WTC11 (cell line): ENCODE measurements around the gene TLE3. TPM values are rescaled to one million over a fixed set of nuclear protein-coding genes. Genes with fewer than 3 reads are reported as not detected.

Source experiments
- ATAC-seq: fragments of 200-7000 bp; cut with Tn5 transposase; 2 replicates; pipeline ENCODE4 v1.10.0; 2021; ENCODE audit warnings: mild to moderate bottlenecking, moderate library complexity
- CTCF ChIA-PET: fragments of 300-600 bp; sonication (Branson Sonifier 250); formaldehyde crosslinking; loops from one replicate; lab custom pipeline; 2021; ENCODE audit warnings: antibody characterized with exemption; lab: Charles Lee
- POLR2A ChIA-PET: fragments of 350-600 bp; sonication (Branson Sonifier 250); formaldehyde crosslinking; loops from one replicate; lab custom pipeline; 2021; ENCODE audit warnings: antibody characterized with exemption; lab: Charles Lee
- DNase-seq: peaks from one replicate; pipeline ENCODE4 v3.0.0; 2021; ENCODE audit warnings: low spot score
- H3K27ac Mint-ChIP-seq: 2 replicates; pipeline ENCODE4 v1.8.0; 2021; ENCODE audit warnings: mixed read lengths
- H3K27me3 Mint-ChIP-seq: 2 replicates; pipeline ENCODE4 v1.8.0; 2021; ENCODE audit warnings: low read depth, mild to moderate bottlenecking, moderate library complexity, mixed read lengths
- H3K36me3 Mint-ChIP-seq: 2 replicates; pipeline ENCODE4 v1.8.0; 2021; ENCODE audit warnings: mixed read lengths
- H3K4me1 Mint-ChIP-seq: 2 replicates; pipeline ENCODE4 v1.8.0; 2022; ENCODE audit warnings: mixed read lengths
- H3K4me3 Mint-ChIP-seq: 2 replicates; pipeline ENCODE4 v1.8.0; 2021; ENCODE audit warnings: mild to moderate bottlenecking, moderate library complexity, mixed read lengths
- H3K9me3 Mint-ChIP-seq: 2 replicates; pipeline ENCODE4 v1.8.0; 2021; ENCODE audit warnings: mixed read lengths
- AR ChIP-seq: fragments of 250-450 bp; sonication (Bioruptor Pico); IDR thresholded peaks from 2 replicates; pipeline ENCODE4 v1.9.0; 2021; ENCODE audit warnings: mild to moderate bottlenecking
- ATF1 ChIP-seq: sonication (generic); formaldehyde crosslinking; IDR thresholded peaks from 2 replicates; pipeline ENCODE4 v1.8.1; 2023; ENCODE audit warnings: mild to moderate bottlenecking, moderate library complexity, missing genetic modification reagents
- ATF6 ChIP-seq: sonication (generic); formaldehyde crosslinking; IDR thresholded peaks from 2 replicates; pipeline ENCODE4 v1.8.1; 2023; ENCODE audit warnings: mild to moderate bottlenecking, missing genetic modification reagents
- CDX4 ChIP-seq: fragments of 250-450 bp; sonication (Bioruptor Pico); IDR thresholded peaks from 2 replicates; pipeline ENCODE4 v1.9.0; 2021; ENCODE audit warnings: moderate library complexity, mild to moderate bottlenecking, inconsistent platforms, borderline replicate concordance
- ELF4 ChIP-seq: sonication (generic); formaldehyde crosslinking; IDR thresholded peaks from 2 replicates; pipeline ENCODE4 v1.8.1; 2022; ENCODE audit warnings: low read depth, mild to moderate bottlenecking, moderate library complexity, missing genetic modification reagents
- ETV6 ChIP-seq: sonication (generic); formaldehyde crosslinking; IDR thresholded peaks from 2 replicates; pipeline ENCODE4 v1.8.1; 2022; ENCODE audit warnings: mild to moderate bottlenecking, missing genetic modification reagents
- FOXJ3 ChIP-seq: sonication (generic); formaldehyde crosslinking; IDR thresholded peaks from 2 replicates; pipeline ENCODE4 v1.9.0; 2021; ENCODE audit warnings: missing genetic modification reagents, mild to moderate bottlenecking, borderline replicate concordance
- GTF2I ChIP-seq: fragments of 250-450 bp; sonication (Bioruptor Pico); conservative IDR thresholded peaks from 2 replicates; pipeline ENCODE4 v1.4.0; 2021; ENCODE audit warnings: mild to moderate bottlenecking
- JAZF1 ChIP-seq: fragments of 250-450 bp; sonication (Bioruptor Pico); IDR thresholded peaks from 2 replicates; pipeline ENCODE4 v1.9.0; 2021; ENCODE audit warnings: moderate library complexity, mild to moderate bottlenecking, inconsistent platforms
- JUN ChIP-seq: sonication (generic); formaldehyde crosslinking; IDR thresholded peaks from 2 replicates; pipeline ENCODE4 v1.8.0; 2023; ENCODE audit warnings: mild to moderate bottlenecking, missing genetic modification reagents
- NFYB ChIP-seq: sonication (generic); formaldehyde crosslinking; conservative IDR thresholded peaks from 2 replicates; pipeline ENCODE4 v1.8.0; 2022; ENCODE audit warnings: low read depth, missing genetic modification reagents
- OVOL2 ChIP-seq: fragments of 250-450 bp; sonication (Bioruptor Pico); IDR thresholded peaks from 2 replicates; pipeline ENCODE4 v1.9.0; 2021; ENCODE audit warnings: mild to moderate bottlenecking, borderline replicate concordance
- RELA ChIP-seq: sonication (generic); formaldehyde crosslinking; IDR thresholded peaks from 2 replicates; pipeline ENCODE4 v1.8.1; 2022; ENCODE audit warnings: missing genetic modification reagents, mild to moderate bottlenecking, borderline replicate concordance
- SMAD4 ChIP-seq: sonication (generic); formaldehyde crosslinking; IDR thresholded peaks from 2 replicates; pipeline ENCODE4 v1.8.0; 2022; ENCODE audit warnings: mild to moderate bottlenecking, missing genetic modification reagents
- TCF7 ChIP-seq: sonication (generic); formaldehyde crosslinking; IDR thresholded peaks from 2 replicates; pipeline ENCODE4 v1.8.0; 2022; ENCODE audit warnings: mild to moderate bottlenecking, low read depth, missing genetic modification reagents, moderate library complexity
- TP53 ChIP-seq: sonication (generic); formaldehyde crosslinking; IDR thresholded peaks from 2 replicates; pipeline ENCODE4 v1.8.1; 2023; ENCODE audit warnings: mild to moderate bottlenecking, missing genetic modification reagents
- ZNF121 ChIP-seq: sonication (generic); formaldehyde crosslinking; IDR thresholded peaks from 2 replicates; pipeline ENCODE4 v1.8.0; 2023; ENCODE audit warnings: missing genetic modification reagents
- ZNF671 ChIP-seq: fragments of 250-450 bp; sonication (Bioruptor Pico); IDR thresholded peaks from 2 replicates; pipeline ENCODE4 v1.8.0; 2021; ENCODE audit warnings: mild to moderate bottlenecking
- total RNA-seq: library from RNA; stranded (reverse); gene quantifications from 3 replicates; pipeline ENCODE4 v1.2.3, GENCODE V29; 2021
- TF ChIP-seq, protein P1 (sequence below): sonication (generic); formaldehyde crosslinking; IDR thresholded peaks from 2 replicates; pipeline ENCODE4 v1.8.1; 2022; ENCODE audit warnings: missing genetic modification reagents, borderline replicate concordance
- TF ChIP-seq, protein P2 (sequence below): fragments of 200-600 bp; IDR thresholded peaks from 2 replicates; pipeline ENCODE4 v1.8.0; 2022; ENCODE audit warnings: antibody characterized with exemption

TLE3 gene
- total RNA-seq, 1 experiment from 2014 or later: 78.7 TPM

DNA sequence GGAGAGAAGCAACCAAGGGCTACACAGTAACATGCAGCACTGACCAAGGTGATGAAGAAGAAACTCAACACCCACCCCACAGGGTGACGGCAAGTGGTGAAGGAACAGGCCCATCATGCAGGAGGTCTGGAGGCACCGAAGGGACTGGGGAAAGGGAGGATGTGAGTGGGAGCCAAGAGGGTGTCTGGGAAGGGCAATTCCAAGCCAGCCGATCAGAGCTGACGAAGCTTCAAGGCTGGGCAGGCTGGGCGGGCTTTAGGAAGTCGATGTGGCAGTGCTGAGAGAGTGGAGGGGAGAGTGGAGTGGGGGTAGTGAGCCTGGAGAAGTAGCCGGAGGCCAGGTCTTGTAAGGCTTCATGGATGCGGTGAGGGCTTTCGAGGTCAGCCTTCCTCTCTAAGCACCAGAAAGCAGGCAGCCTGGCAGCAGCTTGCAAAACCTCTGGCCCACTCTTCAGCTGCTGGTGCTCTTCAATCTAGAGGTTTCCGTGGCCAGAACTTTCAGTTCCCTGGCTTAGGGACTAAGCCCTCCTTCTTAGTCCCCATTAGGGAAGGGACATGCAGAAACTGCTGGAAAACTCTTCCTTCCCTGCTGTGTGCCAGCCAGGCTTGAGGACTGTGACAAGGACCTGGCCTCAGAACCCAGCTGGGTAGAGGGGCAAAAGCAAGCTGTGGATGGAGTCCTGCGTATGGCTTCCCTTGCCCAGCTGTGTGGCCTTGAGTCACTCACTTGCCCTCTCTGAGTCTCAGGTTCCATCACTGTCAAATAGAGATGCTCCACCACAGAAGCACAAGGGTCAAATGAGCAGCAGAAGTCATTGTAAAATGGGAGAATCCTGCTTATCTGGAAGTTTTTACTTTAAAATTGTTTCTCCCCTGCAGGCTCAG lies 72.1 kb downstream of the TLE3 start:
- TF ChIP-seq AR (CRISPR knock-in tag) (no peak), ETV6 (CRISPR knock-in tag) (no peak), NFYB (CRISPR knock-in tag) (no peak), OVOL2 (no peak), ATF1 (CRISPR knock-in tag) (no peak), SMAD4 (CRISPR knock-in tag) (no peak), TCF7 (CRISPR knock-in tag) (no peak)
- TF ChIP-seq, protein P1, sequence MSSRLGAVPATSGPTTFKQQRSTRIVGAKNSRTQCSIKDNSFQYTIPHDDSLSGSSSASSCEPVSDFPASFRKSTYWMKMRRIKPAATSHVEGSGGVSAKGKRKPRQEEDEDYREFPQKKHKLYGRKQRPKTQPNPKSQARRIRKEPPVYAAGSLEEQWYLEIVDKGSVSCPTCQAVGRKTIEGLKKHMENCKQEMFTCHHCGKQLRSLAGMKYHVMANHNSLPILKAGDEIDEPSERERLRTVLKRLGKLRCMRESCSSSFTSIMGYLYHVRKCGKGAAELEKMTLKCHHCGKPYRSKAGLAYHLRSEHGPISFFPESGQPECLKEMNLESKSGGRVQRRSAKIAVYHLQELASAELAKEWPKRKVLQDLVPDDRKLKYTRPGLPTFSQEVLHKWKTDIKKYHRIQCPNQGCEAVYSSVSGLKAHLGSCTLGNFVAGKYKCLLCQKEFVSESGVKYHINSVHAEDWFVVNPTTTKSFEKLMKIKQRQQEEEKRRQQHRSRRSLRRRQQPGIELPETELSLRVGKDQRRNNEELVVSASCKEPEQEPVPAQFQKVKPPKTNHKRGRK (CRISPR knock-in tag): no peak
- H3K36me3 Mint-ChIP-seq: peaks cover 13% of the 10 kb centered on the region
- ChIA-PET POLR2A (no interaction called here), CTCF (no interaction called here)
- no peak overlapping the region for H3K27ac Mint-ChIP-seq
- H3K27me3 Mint-ChIP-seq: peaks cover 5% of the 10 kb centered on the region; the same call in 1 of the 2 replicates
- H3K4me3 Mint-ChIP-seq: no peak overlapping the region
- no peak for ATAC-seq
- peaks cover 25% of the 10 kb centered on the region for H3K4me1 Mint-ChIP-seq
- peaks cover 16% of the 10 kb centered on the region for H3K9me3 Mint-ChIP-seq
- no peak for DNase-seq

GRCh38 chr15:70024521-70024920 lies 73.2 kb downstream of the TLE3 start:
- peaks cover 5% of the 10 kb centered on the region; the same call in 1 of the 2 replicates for H3K27me3 Mint-ChIP-seq
- POLR2A ChIA-PET: interaction anchor here (0.6 to 0.8 kb wide), 2 partner anchors 10 to 165 kb away, joined by 3 read pairs; no protein-coding TSS in a partner anchor
- peaks cover 25% of the 10 kb centered on the region for H3K4me1 Mint-ChIP-seq

More at GRCh38 chr15:70024521-70024920, 73.2 kb downstream of the TLE3 start:
- no peak for TF ChIP-seq TP53
- TF ChIP-seq ZNF121: no peak
- TF ChIP-seq CDX4 (CRISPR knock-in tag): no peak
- TF ChIP-seq GTF2I: no peak
- no peak for TF ChIP-seq RELA (CRISPR knock-in tag)
- TF ChIP-seq JAZF1 (CRISPR knock-in tag): no peak
- no peak for TF ChIP-seq ELF4 (CRISPR knock-in tag)
- no peak for TF ChIP-seq FOXJ3 (CRISPR knock-in tag)
- no peak for TF ChIP-seq ZNF671 (CRISPR knock-in tag)
- TF ChIP-seq, protein P2, sequence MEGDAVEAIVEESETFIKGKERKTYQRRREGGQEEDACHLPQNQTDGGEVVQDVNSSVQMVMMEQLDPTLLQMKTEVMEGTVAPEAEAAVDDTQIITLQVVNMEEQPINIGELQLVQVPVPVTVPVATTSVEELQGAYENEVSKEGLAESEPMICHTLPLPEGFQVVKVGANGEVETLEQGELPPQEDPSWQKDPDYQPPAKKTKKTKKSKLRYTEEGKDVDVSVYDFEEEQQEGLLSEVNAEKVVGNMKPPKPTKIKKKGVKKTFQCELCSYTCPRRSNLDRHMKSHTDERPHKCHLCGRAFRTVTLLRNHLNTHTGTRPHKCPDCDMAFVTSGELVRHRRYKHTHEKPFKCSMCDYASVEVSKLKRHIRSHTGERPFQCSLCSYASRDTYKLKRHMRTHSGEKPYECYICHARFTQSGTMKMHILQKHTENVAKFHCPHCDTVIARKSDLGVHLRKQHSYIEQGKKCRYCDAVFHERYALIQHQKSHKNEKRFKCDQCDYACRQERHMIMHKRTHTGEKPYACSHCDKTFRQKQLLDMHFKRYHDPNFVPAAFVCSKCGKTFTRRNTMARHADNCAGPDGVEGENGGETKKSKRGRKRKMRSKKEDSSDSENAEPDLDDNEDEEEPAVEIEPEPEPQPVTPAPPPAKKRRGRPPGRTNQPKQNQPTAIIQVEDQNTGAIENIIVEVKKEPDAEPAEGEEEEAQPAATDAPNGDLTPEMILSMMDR: no peak
- TF ChIP-seq JUN (CRISPR knock-in tag): no peak
- no peak for TF ChIP-seq ATF6 (CRISPR knock-in tag)
- TF ChIP-seq, all 79 proteins: peak for 0
- Mint-ChIP-seq H3K4me3 (no peak overlapping the region), H3K9me3 (peaks cover 16% of the 10 kb centered on the region), H3K27ac (0 out of 2 replicates have a peak overlapping the region, but pooled peaks have one; percentile 84), H3K36me3 (peaks cover 13% of the 10 kb centered on the region)
- CTCF ChIA-PET: interaction anchor here (1.2 kb wide), 1 partner anchor 10 kb away, joined by 4 read pairs; no protein-coding TSS in a partner anchor
- ATAC-seq (peak; percentile 73), DNase-seq (peak; percentile 27)
